ENCODE results near the gene TUBB1.

Gene TUBB1

GRCh38 chr20:58990651-58991445 is 28.4 kb upstream of the TUBB1 start:
- DNase-seq: no peak

- no peak for DNase-seq
These were observed 27.5 kb upstream of the TUBB1 start for GRCh38 chr20:58991715-58992114.

- DNase-seq: no peak
These were observed 26.3 kb upstream of the TUBB1 start for GRCh38 chr20:58992911-58993310.

- no peak for DNase-seq
These were observed 25.6 kb upstream of the TUBB1 start for GRCh38 chr20:58993332-58994248.

GRCh38 chr20:58994390-58995159 is 24.7 kb upstream of the TUBB1 start:
- no peak for DNase-seq

GRCh38 chr20:58995461-58996225 is 23.6 kb upstream of the TUBB1 start:
- DNase-seq: no peak

- no peak for DNase-seq
These were observed 23.0 kb upstream of the TUBB1 start for GRCh38 chr20:58996226-58996611.

GRCh38 chr20:58997141-58997770 is 22.0 kb upstream of the TUBB1 start:
- no peak for DNase-seq

GRCh38 chr20:58998656-58999055 is 20.6 kb upstream of the TUBB1 start:
- no peak for DNase-seq

GRCh38 chr20:59000326-59000725 is 18.9 kb upstream of the TUBB1 start:
- no peak for DNase-seq

- no peak for DNase-seq
These were observed 18.2 kb upstream of the TUBB1 start for GRCh38 chr20:59001068-59001448.

- no peak for DNase-seq
These were observed 17.6 kb upstream of the TUBB1 start for GRCh38 chr20:59001449-59002171.

GRCh38 chr20:59002388-59002787 is 16.8 kb upstream of the TUBB1 start:
- no peak for DNase-seq

- no peak for DNase-seq
These were observed 16.3 kb upstream of the TUBB1 start for GRCh38 chr20:59002874-59003399.

GRCh38 chr20:59003836-59004492 is 15.3 kb upstream of the TUBB1 start:
- peak; percentile 53 for DNase-seq

- no peak for DNase-seq
These were observed 14.8 kb upstream of the TUBB1 start for GRCh38 chr20:59004493-59004762.

GRCh38 chr20:59004763-59005522 is 14.3 kb upstream of the TUBB1 start:
- peak; percentile 96 for DNase-seq

- DNase-seq: no peak
These were observed 13.6 kb upstream of the TUBB1 start for GRCh38 chr20:59005523-59006166.

GRCh38 chr20:59006167-59006863 is 12.9 kb upstream of the TUBB1 start:
- peak; percentile 34 for DNase-seq
